Inferior parietal cortex (tissue), 1 donor: Measurements from ENCODE around the gene BET1L.
A peak's percentile ranks its signal among the peaks of the same experiment; 100 is the strongest.

Experiments used
- DNase-seq: peaks from one replicate; pipeline ENCODE4 v3.0.0-alpha.2; 2016; ENCODE audit errors: extremely low spot score

BET1L gene

DNA sequence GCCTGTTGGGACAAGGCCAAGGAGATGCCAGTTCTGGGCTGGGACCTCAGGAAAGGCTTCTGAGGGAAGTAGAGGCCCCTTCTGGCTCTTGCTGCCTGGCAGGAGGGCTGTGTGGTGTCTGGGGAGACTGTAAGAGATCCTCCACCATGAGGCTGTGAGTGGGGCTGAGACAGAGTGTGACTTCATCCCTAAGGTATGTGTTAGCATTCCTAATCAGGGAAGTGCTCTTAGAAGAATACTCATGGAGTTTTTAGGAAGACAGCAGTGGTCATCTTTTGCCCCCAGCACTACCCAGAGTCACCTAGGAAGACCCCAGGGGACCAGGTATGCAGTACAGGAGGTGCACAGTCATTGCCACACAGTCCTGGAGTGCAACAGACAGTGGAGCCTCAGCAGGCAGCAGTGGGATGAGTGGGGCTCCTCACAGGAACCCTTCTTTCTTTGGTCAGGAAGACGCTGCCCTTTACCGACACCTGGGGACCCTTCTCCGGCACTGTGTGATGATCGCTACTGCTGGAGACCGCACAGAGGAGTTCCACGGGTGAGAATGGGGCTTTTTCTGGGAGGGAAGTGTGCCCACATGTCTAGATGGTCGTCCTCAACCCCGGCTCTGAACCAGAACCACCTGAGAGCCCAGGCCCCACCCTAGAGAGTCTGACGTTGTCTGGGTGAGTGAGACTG, 3.1 kb upstream of the BET1L start:
- no peak for DNase-seq

DNA sequence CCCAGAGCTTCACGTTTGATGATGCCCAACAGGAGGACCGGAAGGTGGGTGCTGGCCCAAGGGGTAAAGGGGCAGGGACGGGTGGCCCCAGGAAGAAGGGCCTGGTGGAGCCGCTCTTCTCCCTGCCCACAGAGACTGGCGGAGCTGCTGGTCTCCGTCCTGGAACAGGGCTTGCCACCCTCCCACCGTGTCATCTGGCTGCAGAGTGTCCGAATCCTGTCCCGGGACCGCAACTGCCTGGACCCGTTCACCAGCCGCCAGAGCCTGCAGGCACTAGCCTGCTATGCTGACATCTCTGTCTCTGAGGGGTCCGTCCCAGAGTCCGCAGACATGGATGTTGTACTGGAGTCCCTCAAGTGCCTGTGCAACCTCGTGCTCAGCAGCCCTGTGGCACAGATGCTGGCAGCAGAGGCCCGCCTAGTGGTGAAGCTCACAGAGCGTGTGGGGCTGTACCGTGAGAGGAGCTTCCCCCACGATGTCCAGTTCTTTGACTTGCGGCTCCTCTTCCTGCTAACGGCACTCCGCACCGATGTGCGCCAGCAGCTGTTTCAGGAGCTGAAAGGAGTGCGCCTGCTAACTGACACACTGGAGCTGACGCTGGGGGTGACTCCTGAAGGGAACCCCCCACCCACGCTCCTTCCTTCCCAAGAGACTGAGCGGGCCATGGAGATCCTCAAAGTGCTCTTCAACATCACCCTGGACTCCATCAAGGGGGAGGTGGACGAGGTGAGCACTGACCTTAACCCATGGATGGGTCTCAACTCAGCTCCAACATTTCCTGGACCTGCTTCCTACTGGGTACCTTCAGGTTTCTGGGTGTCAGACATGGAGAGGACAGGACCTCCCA, 2.3 kb upstream of the BET1L start:
- no peak for DNase-seq

DNA sequence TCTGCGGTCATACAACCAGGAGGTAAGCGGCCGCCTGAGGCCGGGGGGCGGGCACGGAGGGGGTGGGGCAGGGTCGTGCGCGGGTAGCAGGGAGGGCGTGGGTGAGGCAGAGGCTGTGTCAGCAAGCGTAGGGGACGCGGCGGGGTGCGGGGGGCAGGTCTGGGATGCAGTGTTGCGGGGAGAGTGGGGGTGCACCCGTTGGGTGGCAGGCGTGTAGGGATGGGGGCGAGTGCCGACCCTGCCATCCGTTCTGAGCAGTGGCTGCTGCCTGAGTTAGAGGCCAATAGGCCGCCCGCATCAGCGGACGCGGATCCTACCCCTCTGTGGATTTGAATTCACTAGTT, 1.7 kb upstream of the BET1L start:
- no peak for DNase-seq

DNA sequence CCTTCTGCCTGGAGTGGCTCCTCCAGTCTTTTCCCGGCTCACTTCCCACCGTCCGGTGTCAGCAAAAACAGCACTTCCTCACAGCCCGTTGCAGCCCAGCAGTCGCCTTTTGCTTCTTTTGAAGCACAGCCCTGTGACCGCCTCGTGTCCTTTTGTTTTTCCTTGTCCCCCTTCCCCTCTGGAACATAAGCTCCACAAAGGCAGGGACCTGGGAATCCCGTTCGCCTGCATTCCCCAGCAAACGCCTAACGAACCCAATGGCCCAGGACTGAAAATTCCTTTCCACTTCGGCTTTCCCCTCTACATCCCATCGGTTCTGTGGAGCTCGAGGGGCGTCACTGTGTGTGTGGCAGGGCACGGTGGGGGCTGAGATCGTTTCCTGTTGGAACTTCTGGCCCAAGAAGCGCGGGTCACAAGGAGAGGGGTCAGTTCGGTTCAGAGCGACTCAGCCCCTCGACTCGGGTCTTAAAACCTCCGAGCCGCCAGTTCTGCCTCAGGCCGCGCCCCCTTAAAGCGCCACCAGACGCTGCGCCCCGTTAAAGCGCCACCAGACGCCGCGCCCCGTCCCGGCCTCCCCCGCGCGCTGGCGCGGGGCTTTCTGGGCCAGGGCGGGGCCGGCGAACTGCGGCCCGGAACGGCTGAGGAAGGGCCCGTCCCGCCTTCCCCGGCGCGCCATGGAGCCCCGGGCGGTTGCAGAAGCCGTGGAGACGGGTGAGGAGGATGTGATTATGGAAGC, 1.1 kb upstream of the BET1L start:
- DNase-seq, result peak; percentile 81

DNA sequence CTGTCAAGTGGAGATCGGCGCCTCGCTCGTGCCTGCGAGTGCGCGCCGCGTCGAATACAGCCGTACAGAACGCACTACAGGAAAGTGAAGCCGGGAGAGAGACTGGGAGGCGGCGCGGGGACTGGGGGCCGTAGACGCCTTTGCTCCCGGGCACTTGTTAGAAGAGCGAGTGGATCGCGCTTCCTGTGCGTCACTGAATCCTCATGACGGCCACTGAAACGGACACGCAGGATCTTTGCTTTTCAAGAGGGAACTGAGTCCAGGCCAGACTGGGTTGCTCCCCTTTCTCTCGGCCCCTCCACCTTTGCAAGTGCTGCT, 623 bp upstream of the BET1L start:
- DNase-seq, result no peak

DNA sequence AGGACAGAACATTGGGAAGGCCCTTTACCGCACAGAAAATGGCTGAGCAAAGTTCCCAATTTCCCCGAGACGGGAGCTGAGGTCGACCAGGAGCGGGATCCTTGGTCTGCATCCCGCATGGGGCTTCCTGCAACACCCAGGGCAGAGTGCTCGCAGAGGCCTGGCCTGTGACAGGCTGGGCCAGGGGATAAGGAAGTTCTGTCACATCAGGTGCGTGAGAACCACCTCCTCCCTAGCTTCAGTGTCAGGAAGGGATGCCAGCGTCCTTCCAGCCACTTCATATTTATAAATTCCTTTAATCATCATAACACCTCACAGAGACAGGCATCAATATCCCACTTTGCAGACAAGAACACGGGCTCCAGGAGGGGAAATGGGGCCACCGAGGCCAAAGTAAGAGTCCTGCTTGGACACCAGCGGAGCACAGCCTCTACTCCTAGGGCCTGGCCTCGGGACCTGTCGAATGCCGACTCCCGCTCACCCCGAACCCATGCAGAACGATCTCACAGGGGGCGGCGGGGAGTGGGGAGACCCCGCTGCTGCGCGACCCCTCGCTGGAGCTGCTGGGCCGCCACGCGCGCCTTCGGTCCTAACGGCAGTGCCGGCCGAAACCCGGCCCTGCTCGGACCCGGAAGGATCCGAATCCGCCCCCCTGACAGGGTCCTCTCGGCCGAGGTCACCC, 532 bp downstream of the BET1L start:
- DNase-seq, result no peak

DNA sequence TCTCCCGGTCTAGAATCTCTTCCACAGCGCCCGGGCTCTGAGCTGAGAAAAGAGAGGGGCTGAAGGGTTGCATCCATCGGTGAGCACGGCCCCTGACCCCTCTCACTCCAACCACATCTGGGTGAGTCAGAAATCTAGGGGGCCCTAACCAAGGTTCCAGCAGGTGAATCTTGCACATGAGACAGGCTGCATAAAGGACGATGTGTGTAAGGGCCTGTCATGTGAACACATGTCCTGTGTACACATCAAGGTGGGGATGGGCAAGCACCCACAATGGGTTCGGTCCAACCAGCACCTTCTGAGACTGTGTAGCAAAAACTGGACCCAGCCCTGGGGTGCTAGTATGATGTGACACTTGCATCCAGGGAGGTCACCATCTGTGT, 1.2 kb downstream of the BET1L start:
- DNase-seq, result no peak

DNA sequence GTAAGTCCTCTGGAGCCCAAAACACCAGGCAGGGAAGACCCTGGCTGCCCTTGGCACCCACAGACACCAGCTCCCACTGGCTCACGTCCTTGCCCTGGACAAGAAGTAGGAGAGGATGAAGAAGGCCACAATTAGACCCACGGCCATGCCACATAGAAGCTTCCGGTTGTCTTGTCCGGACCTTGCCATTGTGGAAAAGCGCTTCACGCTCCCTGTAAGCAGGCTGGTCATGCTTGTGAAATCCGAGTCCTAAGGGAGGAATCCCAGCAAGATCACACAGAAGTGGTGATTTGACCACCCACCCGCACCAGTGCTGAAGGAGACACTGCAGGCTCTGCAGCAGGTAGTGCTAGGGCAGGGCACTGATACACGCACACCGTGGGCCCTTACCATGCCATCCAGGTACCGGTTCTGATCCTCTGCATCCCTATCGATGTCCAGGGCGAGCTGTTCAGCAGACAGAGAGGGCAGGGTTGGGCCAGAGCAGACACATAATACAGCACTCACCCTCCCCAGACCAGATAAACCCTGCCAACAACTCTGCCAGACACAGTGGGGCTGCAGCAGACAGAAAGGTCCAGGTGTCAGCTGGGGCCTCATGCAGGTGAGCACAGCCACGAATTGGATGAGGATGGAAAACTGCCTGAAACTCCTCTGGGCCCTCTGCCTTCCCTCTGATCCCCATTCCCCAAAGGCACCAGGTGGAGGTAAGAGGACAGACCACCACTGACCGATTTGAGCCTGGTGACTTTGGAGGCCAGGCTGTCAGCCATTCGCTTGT, 1.8 kb downstream of the BET1L start:
- no peak for DNase-seq

DNA sequence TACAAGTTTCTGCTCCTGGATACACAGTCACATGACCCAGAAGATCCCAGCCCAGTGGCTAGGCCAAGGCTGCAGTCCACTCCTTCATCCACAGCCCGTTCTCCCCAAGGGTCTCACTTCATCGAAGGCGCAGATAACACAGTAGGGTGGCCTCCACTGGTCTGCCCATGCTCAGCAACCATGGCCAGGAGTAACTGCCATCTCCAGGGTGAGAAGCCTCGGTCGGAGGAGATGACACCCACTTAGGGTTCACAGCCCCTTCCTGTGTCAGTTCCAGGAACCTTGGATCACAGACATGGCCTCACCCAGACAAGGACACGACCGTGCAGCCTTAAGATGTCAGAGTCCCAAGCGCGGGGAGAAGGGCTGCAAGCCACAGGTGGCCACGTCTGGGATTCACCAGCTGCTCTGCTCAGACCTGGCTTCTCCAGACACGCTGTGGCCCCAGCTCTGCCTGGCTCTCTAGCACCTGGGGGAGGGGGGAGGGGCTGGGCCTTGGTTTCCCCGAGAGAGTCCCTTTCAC, 2.6 kb downstream of the BET1L start:
- no peak for DNase-seq

DNA sequence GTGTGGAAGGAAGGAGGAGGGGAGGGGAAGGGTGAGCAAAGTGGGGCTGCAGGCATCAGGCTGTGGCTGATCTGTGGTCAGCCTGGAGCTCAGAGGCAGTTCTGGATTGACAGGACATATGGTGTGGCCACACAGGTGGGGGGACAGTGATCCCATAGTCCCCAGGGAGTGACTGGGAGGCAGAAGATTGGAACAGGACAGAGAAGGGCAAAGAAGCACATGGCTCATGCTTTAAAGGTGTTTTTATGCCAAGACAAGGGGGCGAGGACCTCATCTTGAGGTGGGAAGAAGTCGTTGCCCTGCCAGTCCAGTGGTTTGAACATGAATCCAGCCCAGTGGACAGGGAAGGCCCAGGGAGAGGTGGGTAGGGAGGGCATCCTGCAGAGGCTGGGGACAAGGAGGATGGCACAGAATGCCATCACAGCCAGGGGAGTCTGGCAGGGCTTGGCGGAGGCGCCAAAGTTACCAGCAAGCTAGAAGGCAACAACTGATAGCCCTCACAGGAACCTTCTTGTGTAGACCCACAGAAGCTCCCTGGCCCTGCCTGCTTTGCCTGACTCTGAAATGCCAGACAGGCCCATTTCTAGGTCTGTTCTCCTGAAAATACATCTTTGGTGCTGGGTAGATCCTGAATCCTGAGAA, 3.1 kb downstream of the BET1L start:
- no peak for DNase-seq

DNA sequence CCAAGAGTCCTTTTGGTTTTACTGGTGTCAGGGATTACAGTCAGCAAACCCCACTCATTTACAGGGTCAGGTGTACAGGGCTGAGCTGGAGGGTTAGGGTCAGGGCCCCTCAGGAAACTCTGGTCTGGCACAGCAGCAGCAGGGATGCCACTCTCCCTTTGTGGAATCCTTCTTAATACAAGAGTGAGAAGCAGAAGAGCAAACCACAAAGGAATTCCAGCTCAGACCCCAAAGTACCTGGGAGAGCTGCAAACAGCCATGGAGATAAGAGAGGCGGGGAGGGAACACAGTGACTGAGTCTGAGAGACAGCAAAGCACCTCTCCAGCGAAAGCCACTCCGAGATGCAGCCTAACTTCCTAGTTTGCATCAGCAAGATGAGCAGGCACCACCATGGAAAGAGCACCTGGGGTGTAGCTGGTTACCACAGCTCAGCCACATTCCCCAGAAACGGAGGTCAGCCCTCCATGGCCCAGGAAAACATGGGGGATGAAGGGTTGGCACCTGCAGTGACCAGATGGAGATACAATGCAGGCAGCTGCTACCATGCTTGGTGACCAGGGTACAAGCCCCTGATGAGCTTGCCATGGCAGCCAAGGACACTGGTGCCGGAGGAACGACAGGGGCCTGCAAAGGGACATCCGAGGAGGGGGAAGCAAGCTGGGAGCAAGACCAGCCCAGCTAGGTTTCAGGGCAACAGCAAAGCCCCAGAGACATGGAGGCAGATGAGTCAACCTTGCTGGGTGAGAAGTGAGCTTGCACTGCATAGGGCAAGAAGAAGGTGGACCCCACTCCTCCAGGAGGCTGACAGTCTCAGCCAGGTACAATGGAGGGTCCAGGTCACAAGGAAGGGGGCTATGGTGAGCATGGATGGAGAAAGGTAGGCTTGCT, 3.9 kb downstream of the BET1L start:
- DNase-seq, result no peak

DNA sequence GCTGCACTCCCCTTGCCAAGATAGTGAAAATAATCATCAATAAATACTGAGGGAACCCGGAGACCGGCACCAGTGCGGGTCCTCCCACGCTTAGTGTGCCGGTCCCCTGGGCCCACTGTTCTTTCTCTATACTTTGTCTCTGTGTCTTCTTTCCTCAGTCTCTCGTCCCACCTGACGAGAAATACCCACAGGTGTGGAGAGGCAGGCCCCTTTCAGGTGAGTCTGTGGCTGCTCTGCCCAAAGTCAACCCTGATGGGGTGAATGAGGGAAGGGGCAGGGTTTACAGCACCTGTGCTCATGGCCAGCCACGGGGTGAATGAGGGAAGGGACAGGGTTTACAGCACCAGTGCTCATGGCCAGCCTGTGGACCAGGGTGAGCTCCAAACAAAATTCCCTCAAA, 4.7 kb downstream of the BET1L start:
- no peak for DNase-seq

DNA sequence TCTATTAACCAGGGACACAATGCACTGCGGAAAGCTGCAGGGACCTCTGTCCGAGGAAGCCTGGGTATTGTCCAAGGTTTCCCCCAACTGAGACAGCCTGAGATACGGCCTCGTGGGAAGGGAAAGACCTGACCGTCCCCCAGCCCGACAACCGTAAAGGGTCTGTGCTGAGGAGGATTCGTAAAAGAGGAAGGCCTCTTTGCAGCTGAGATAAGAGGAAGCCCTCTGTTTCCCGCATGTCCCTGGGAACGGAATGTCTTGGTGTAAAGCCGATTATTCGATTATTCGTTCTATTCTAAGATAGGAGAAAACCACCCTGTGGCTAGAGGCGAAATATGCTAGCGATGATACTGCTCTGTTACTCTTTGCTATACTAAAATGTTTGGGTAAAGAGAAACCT, 5.2 kb downstream of the BET1L start:
- no peak for DNase-seq

DNA sequence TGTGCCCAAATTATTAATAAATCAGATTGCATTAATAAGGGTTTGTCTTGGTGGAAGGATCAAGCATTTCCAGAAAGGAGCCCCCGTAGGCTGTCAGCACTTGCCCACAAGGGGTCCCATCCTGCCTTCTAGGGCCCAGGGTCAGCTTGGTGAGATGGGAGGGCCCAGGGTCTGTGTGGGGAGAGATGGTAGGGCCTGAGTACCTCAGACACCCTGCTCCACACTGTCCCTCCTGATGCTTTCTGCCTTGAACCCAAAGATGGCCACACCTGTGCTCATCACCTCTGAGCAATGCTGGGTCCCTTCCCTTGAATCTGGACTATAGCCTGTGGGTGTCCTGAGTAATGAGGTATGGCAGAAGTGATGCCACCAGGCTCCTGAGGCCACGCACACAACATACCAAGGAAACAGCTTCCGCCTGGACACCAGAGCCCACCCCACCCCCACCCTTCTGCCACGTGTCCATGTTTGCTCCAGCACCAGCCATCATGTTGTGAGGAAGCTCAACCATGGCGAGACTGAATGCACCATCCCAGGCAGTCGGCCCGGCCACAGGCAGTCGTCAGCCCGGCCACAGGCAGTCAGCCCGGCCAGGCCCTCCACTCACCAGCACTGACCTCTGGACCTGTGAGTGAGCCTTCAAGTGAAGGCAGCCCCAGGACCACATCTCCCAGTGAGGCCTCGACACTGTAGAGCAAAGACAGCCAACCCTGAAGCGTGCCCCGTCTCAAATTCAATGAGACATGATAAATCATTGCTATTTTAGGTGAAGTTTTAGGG, 6.8 kb downstream of the BET1L start:
- no peak for DNase-seq

DNA sequence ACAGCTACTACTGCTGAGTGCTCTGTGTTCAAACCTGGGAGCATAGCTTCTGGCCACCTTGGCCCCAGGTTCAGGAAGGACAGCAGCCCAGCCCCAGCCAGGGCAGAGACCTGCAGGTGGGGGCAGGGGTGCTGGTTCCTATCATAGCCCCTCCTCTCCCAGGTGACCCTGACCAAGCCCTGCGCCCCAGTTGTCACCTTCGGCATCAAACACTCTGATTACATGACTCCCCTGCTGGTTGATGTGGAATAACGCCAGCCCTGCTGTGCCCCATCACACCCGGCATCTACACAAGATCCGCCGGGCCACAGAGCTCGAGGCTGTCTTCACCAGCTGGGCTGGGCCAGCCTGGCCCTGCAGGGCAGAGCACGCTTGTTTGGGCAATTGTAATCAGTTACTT, 7.4 kb downstream of the BET1L start:
- DNase-seq, result no peak

DNA sequence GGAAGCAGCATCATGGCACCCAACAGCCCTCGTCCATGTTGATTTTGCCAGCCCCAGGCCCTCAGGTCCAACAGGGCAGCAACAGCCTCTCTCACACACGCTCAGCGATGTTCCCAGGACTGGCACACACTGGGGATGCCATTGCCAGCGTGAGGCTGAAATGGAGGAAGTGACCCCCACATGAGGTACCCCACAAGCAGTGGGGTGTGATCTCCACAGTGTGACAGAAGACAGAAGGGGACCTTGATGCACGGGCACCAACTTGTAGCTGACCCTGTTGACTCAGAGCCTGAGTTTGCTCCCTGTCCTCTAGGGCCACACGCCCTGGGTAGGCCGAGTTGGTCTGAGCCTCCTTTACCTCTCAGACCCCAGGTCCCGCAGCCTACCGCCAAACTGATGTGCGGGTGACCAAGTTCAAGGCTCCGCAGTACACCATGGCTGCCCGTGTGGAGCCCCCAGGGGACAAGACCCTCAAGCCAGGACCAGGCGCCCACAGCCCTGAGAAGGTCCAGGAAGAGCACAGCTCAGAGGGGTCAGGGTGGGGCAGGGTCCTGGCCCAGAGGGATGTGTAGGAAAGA, 8.1 kb downstream of the BET1L start:
- no peak for DNase-seq

DNA sequence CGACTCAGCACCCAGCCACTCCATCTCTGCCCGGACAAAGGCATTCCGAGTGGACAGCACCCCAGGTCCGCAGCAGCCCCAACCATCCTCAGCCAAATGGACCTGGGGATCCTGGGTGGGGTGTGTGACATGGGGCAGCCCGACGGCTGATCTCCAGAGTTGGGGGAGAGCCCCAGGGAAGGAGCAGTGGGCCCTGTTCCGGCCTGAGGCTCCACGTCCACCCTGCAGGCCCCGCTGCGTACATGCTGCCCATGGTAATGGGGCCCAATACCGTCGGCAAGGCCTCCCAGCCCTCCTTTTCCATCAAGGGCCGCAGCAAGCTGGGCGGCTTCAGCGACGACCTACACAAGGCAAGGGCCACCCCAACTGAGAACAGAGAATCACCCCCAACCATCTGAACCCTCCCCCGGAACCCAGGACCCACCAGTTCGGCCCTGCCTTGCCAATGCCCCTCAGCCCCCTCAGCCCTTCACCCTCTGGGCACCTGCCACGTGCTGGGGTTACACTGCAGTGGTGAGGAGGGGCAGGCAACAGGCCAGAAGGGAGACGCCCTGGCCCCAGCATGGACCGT, 8.9 kb downstream of the BET1L start:
- no peak for DNase-seq

DNA sequence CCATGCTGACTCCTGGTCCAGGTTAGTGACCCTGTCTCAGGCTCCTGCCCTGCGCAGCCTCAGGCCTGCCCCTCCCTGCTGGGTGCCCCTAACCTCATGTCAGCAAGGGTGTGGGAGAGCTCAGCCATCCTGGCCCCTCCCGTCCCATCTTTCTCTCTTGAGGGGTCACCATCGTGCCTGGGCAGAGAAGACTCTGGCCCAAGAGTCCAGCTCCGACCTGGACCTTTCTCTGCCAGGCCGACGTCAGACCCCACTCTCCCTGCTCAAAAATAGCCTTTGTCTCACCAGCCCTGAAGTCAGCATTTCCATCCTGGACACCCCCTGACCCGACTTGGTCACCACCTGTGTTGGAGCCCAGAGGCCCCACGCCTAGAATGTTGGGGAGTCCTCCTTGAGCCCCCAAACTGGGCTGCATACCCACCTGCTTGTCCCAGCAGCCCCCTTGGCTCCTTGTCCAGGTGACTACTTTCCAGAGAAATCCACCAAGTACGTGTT, 9.4 kb downstream of the BET1L start:
- DNase-seq, result no peak
